ENCODE results near the gene EFHD2.

Gene EFHD2

GRCh38 chr1:15410884-15411245 lies 1.2 kb downstream of the EFHD2 start:
- FAIRE-seq, result peak; percentile 26
- TF ChIP-seq TAF1 (IDR thresholded peaks at IDR 0.05; ENCODE audit: low read depth, low read length) (no peak), SPI1 (IDR thresholded peaks at IDR 0.05; ENCODE audit: low read depth, low read length) (0 out of 2 replicates have a peak, but pooled peaks have one; percentile 13)
- no peak for DNase-seq (ENCODE audit: insufficient read length, low spot score)

GRCh38 chr1:15411593-15412137 lies 2.0 kb downstream of the EFHD2 start:
- TF ChIP-seq PAX5 (IDR thresholded peaks at IDR 0.05; ENCODE audit: insufficient read depth, low read length, severe bottlenecking) (no peak), SPI1 (IDR thresholded peaks at IDR 0.05; ENCODE audit: low read depth, low read length) (no peak), POLR2AphosphoS5 (IDR thresholded peaks at IDR 0.05; ENCODE audit: low read depth, low read length) (no peak), TAF1 (IDR thresholded peaks at IDR 0.05; ENCODE audit: low read depth, low read length) (no peak), POLR2A (IDR thresholded peaks at IDR 0.05; ENCODE audit: low read depth, low read length) (no peak), POU2F2 (IDR thresholded peaks at IDR 0.05; ENCODE audit: low read depth, low read length) (no peak)
- DNase-seq (ENCODE audit: insufficient read length, low spot score) (peak; percentile 74), FAIRE-seq (peak; percentile 94)

GRCh38 chr1:15412175-15412800 lies 2.6 kb downstream of the EFHD2 start:
- FAIRE-seq (peak; percentile 64), DNase-seq (ENCODE audit: insufficient read length, low spot score) (no peak)
- TF ChIP-seq SPI1 (IDR thresholded peaks at IDR 0.05; ENCODE audit: low read depth, low read length) (no peak), TAF1 (IDR thresholded peaks at IDR 0.05; ENCODE audit: low read depth, low read length) (no peak), POLR2AphosphoS5 (IDR thresholded peaks at IDR 0.05; ENCODE audit: low read depth, low read length) (no peak), POU2F2 (IDR thresholded peaks at IDR 0.05; ENCODE audit: low read depth, low read length) (no peak), POLR2A (IDR thresholded peaks at IDR 0.05; ENCODE audit: low read depth, low read length) (no peak), PAX5 (IDR thresholded peaks at IDR 0.05; ENCODE audit: insufficient read depth, low read length, severe bottlenecking) (no peak)

- no peak for DNase-seq (ENCODE audit: insufficient read length, low spot score)
- no peak for TF ChIP-seq PAX5 (IDR thresholded peaks at IDR 0.05; ENCODE audit: insufficient read depth, low read length, severe bottlenecking)
- no peak for TF ChIP-seq POU2F2 (IDR thresholded peaks at IDR 0.05; ENCODE audit: low read depth, low read length)
- no peak for TF ChIP-seq POLR2A (IDR thresholded peaks at IDR 0.05; ENCODE audit: low read depth, low read length)
- no peak for TF ChIP-seq TAF1 (IDR thresholded peaks at IDR 0.05; ENCODE audit: low read depth, low read length)
- no peak for TF ChIP-seq POLR2AphosphoS5 (IDR thresholded peaks at IDR 0.05; ENCODE audit: low read depth, low read length)
- no peak for TF ChIP-seq SPI1 (IDR thresholded peaks at IDR 0.05; ENCODE audit: low read depth, low read length)
- no peak for FAIRE-seq
Measured at GRCh38 chr1:15412843-15413242, 3.2 kb downstream of the EFHD2 start.

GRCh38 chr1:15413563-15414444 lies 4.1 kb downstream of the EFHD2 start:
- FAIRE-seq (no peak), DNase-seq (ENCODE audit: insufficient read length, low spot score) (no peak)
- TF ChIP-seq POU2F2 (IDR thresholded peaks at IDR 0.05; ENCODE audit: low read depth, low read length), result no peak
- TF ChIP-seq SPI1 (IDR thresholded peaks at IDR 0.05; ENCODE audit: low read depth, low read length), result no peak

GRCh38 chr1:15414445-15414983 lies 4.8 kb downstream of the EFHD2 start:
- no peak for DNase-seq (ENCODE audit: insufficient read length, low spot score)
- no peak for FAIRE-seq
- TF ChIP-seq SPI1 (IDR thresholded peaks at IDR 0.05; ENCODE audit: low read depth, low read length) (no peak), POLR2AphosphoS5 (IDR thresholded peaks at IDR 0.05; ENCODE audit: low read depth, low read length) (no peak), POU2F2 (IDR thresholded peaks at IDR 0.05; ENCODE audit: low read depth, low read length) (no peak), POLR2A (IDR thresholded peaks at IDR 0.05; ENCODE audit: low read depth, low read length) (no peak), PAX5 (IDR thresholded peaks at IDR 0.05; ENCODE audit: insufficient read depth, low read length, severe bottlenecking) (no peak), TAF1 (IDR thresholded peaks at IDR 0.05; ENCODE audit: low read depth, low read length) (no peak)

GRCh38 chr1:15417059-15417934 lies 7.6 kb downstream of the EFHD2 start:
- DNase-seq (ENCODE audit: insufficient read length, low spot score), result no peak
- FAIRE-seq, result peak; percentile 78
- peak; percentile 82 for TF ChIP-seq SPI1 (IDR thresholded peaks at IDR 0.05; ENCODE audit: low read depth, low read length)
- no peak for TF ChIP-seq TAF1 (IDR thresholded peaks at IDR 0.05; ENCODE audit: low read depth, low read length)
- TF ChIP-seq POLR2AphosphoS5 (IDR thresholded peaks at IDR 0.05; ENCODE audit: low read depth, low read length), result no peak

GRCh38 chr1:15418806-15419515 lies 9.3 kb downstream of the EFHD2 start:
- no peak for DNase-seq (ENCODE audit: insufficient read length, low spot score)
- FAIRE-seq, result no peak

More at GRCh38 chr1:15418806-15419515, 9.3 kb downstream of the EFHD2 start:
- TF ChIP-seq POU2F2 (IDR thresholded peaks at IDR 0.05; ENCODE audit: low read depth, low read length), result no peak
- TF ChIP-seq POLR2A (IDR thresholded peaks at IDR 0.05; ENCODE audit: low read depth, low read length), result no peak
- no peak for TF ChIP-seq TAF1 (IDR thresholded peaks at IDR 0.05; ENCODE audit: low read depth, low read length)
- no peak for TF ChIP-seq POLR2AphosphoS5 (IDR thresholded peaks at IDR 0.05; ENCODE audit: low read depth, low read length)
- TF ChIP-seq SPI1 (IDR thresholded peaks at IDR 0.05; ENCODE audit: low read depth, low read length), result no peak
- TF ChIP-seq PAX5 (IDR thresholded peaks at IDR 0.05; ENCODE audit: insufficient read depth, low read length, severe bottlenecking), result no peak
